HepG2 (cell line): Measurements from ENCODE around the gene PIM3. TPM values are rescaled to one million over a fixed set of nuclear protein-coding genes. Genes with fewer than 3 reads are reported as not detected.
A peak's percentile ranks its signal among the peaks of the same experiment; 100 is the strongest.

Source experiments
- BORCS8-MEF2B ChIP-seq: sonication (generic); formaldehyde crosslinking; IDR thresholded peaks from 2 replicates; pipeline ENCODE4 v1.8.0; 2022; ENCODE audit warnings: mild to moderate bottlenecking, missing genetic modification reagents
- CCDC6 ChIP-seq: sonication (generic); formaldehyde crosslinking; IDR thresholded peaks from 2 replicates; pipeline ENCODE4 v1.8.1; 2022; ENCODE audit warnings: mild to moderate bottlenecking, missing genetic modification reagents, moderate library complexity
- FOXA1 ChIP-seq, 2 experiments: fragments of 450-650 bp in 1 of 2; sonication (generic) in 1 of 2; formaldehyde crosslinking in 1 of 2; IDR thresholded peaks; 2 replicates each; pipeline versions ENCODE4 v1.4.0 to v1.6.1; 2016 to 2020; ENCODE audit warnings: missing genetic modification reagents in 1 of 2
- PRDM4 ChIP-seq: sonication (generic); formaldehyde crosslinking; IDR thresholded peaks from 2 replicates; pipeline ENCODE4 v1.9.0; 2021; ENCODE audit warnings: missing genetic modification reagents, borderline replicate concordance
- RBAK ChIP-seq: sonication (generic); formaldehyde crosslinking; IDR thresholded peaks from 2 replicates; pipeline ENCODE4 v1.5.1; 2020; ENCODE audit warnings: mild to moderate bottlenecking, missing genetic modification reagents
- SATB2 ChIP-seq: sonication (generic); formaldehyde crosslinking; IDR thresholded peaks from 2 replicates; pipeline ENCODE4 v1.5.0; 2020; ENCODE audit warnings: missing genetic modification reagents
- SMARCE1 ChIP-seq: fragments of 450-650 bp; IDR thresholded peaks from 2 replicates; pipeline ENCODE4 v1.6.1; 2017; ENCODE audit warnings: borderline replicate concordance
- SP1 ChIP-seq, 2 experiments: fragments of 450-650 bp in 1 of 2; sonication (generic) in 1 of 2; formaldehyde crosslinking in 1 of 2; IDR thresholded peaks; 2 replicates each; pipeline versions ENCODE4 v1.4.0 to v1.6.1; 2016 to 2020; ENCODE audit warnings: missing genetic modification reagents in 1 of 2
- SP4 ChIP-seq: sonication (generic); formaldehyde crosslinking; IDR thresholded peaks from 2 replicates; pipeline ENCODE4 v1.8.1; 2023; ENCODE audit warnings: mild to moderate bottlenecking, missing genetic modification reagents
- TARDBP ChIP-seq: sonication (generic); formaldehyde crosslinking; IDR thresholded peaks from 2 replicates; pipeline ENCODE4 v1.8.0; 2022; ENCODE audit warnings: mild to moderate bottlenecking, missing genetic modification reagents
- TP53 ChIP-seq: sonication (generic); formaldehyde crosslinking; conservative IDR thresholded peaks from 2 replicates; pipeline ENCODE4 v1.4.0; 2020; ENCODE audit warnings: missing genetic modification reagents
- TRAFD1 ChIP-seq: sonication (generic); formaldehyde crosslinking; IDR thresholded peaks from 2 replicates; pipeline ENCODE4 v1.5.1; 2020; ENCODE audit warnings: missing genetic modification reagents, mild to moderate bottlenecking, borderline replicate concordance
- ZBTB46 ChIP-seq: sonication (generic); formaldehyde crosslinking; IDR thresholded peaks from 2 replicates; pipeline ENCODE4 v1.4.0; 2020; ENCODE audit warnings: mild to moderate bottlenecking, missing genetic modification reagents, borderline replicate concordance
- ZNF24 ChIP-seq: fragments of 450-650 bp; IDR thresholded peaks from 2 replicates; pipeline ENCODE4 v1.6.1; 2017; ENCODE audit warnings: antibody characterized with exemption, mild to moderate bottlenecking
- ZNF275 ChIP-seq: sonication (generic); formaldehyde crosslinking; IDR thresholded peaks from 2 replicates; pipeline ENCODE4 v1.8.0; 2022; ENCODE audit warnings: missing genetic modification reagents, mild to moderate bottlenecking, inconsistent platforms, borderline replicate concordance
- ZNF468 ChIP-seq: sonication (generic); formaldehyde crosslinking; IDR thresholded peaks from 2 replicates; pipeline ENCODE4 v1.8.0; 2022; ENCODE audit warnings: mild to moderate bottlenecking, moderate library complexity, missing genetic modification reagents
- ZNF547 ChIP-seq: sonication (generic); formaldehyde crosslinking; IDR thresholded peaks from 2 replicates; pipeline ENCODE4 v1.5.1; 2020; ENCODE audit warnings: mild to moderate bottlenecking, missing genetic modification reagents
- ZNF549 ChIP-seq: sonication (generic); formaldehyde crosslinking; IDR thresholded peaks from 2 replicates; pipeline ENCODE4 v1.5.0; 2020; ENCODE audit warnings: missing genetic modification reagents
- ZNF780A ChIP-seq: sonication (generic); formaldehyde crosslinking; IDR thresholded peaks from 2 replicates; pipeline ENCODE4 v1.8.0; 2022; ENCODE audit warnings: mild to moderate bottlenecking, missing genetic modification reagents, moderate library complexity
- ZSCAN5A ChIP-seq: sonication (generic); formaldehyde crosslinking; IDR thresholded peaks from 2 replicates; pipeline ENCODE4 v1.8.0; 2022; ENCODE audit warnings: mild to moderate bottlenecking, missing genetic modification reagents, borderline replicate concordance
- polyA plus RNA-seq, 8 experiments: library from polyadenylated mRNA; depleted of rRNA in 3 of 8; stranded (reverse) in 7 of 8; unstranded in 1 of 8; fragments of >200 nt; fragmentation: Illumina TruSeq in 4 of 8; extraction: Trizol in 4 of 8; gene quantifications; 2 replicates each; pipeline versions ENCODE4 v1.2.1 to v1.2.3, GENCODE V29; 2011 to 2016; ENCODE audit warnings: low read depth in 4 of 8, missing spikeins in 1 of 8, mixed read lengths in 1 of 8; ENCODE audit not compliant: insufficient read depth in 1 of 8
- total RNA-seq, 5 experiments: library from RNA; depleted of rRNA; stranded (reverse); fragments of >200 nt; fragmentation: Illumina TruSeq; extraction: Trizol; gene quantifications; 2 replicates each; pipeline ENCODE4 v1.2.3, GENCODE V29; 2016; ENCODE audit warnings: low read depth in 1 of 5

PIM3 gene
- total and polyA plus RNA-seq, 2 of the 13 experiments (the other 11 are each of a cell fraction or from before 2014, with no cell fraction given) = 21.6 to 31.2 TPM

- no peak for TF ChIP-seq ZNF275 (CRISPR knock-in tag)
- TF ChIP-seq ZNF547 (CRISPR knock-in tag) = no peak
- peak; percentile 60; the same call in 1 of the 2 replicates for TF ChIP-seq SP4 (CRISPR knock-in tag)
- no peak for TF ChIP-seq ZNF549 (CRISPR knock-in tag)
- no peak for TF ChIP-seq ZSCAN5A (CRISPR knock-in tag)
- TF ChIP-seq PRDM4 (CRISPR knock-in tag) = no peak
- no peak; the same call in 1 of the 2 replicates for TF ChIP-seq SATB2 (CRISPR knock-in tag)
- 0 out of 2 replicates have a peak, but pooled peaks have one; percentile 33 for TF ChIP-seq TARDBP (CRISPR knock-in tag)
- no peak for TF ChIP-seq ZNF24
- TF ChIP-seq CCDC6 (CRISPR knock-in tag) = no peak
- TF ChIP-seq TP53 (CRISPR knock-in tag) = no peak
- TF ChIP-seq SP1 (IDR thresholded peaks at IDR 0.05) = no peak
- no peak; the same call in 1 of the 2 replicates for TF ChIP-seq SP1 (CRISPR knock-in tag; IDR thresholded peaks at IDR 0.05)
- TF ChIP-seq FOXA1 (IDR thresholded peaks at IDR 0.05) = no peak
- no peak for TF ChIP-seq FOXA1 (CRISPR knock-in tag; IDR thresholded peaks at IDR 0.05)
- no peak for TF ChIP-seq ZNF780A (CRISPR knock-in tag)
- no peak for TF ChIP-seq RBAK (CRISPR knock-in tag)
- TF ChIP-seq ZBTB46 = no peak
- no peak for TF ChIP-seq SMARCE1
- TF ChIP-seq BORCS8-MEF2B (CRISPR knock-in tag) = no peak
- TF ChIP-seq TRAFD1 (CRISPR knock-in tag) = no peak
- TF ChIP-seq ZNF468 = no peak
Observed at GRCh38 chr22:49958931-49959781, 1.4 kb upstream of the PIM3 start (continued).
